Subcutaneous adipose tissue (tissue), 4 donors: ENCODE results near the gene PTBP1. TPM values are rescaled to one million over a fixed set of nuclear protein-coding genes. Genes with fewer than 3 reads are reported as not detected.

ENCODE experiments used
- total RNA-seq, 4 donors: library from RNA; depleted of rRNA; stranded (reverse); fragments of >200 nt; gene quantifications; one replicate each; pipeline ENCODE4 v1.1.0, GENCODE V29; 2016
- TF ChIP-seq, protein P1 (sequence below): fragments of 450-650 bp; IDR thresholded peaks from one replicate; pipeline ENCODE4 v1.5.1; 2016; ENCODE audit warnings: low read depth, mild to moderate bottlenecking, control low read depth, antibody characterized with exemption, moderate library complexity

PTBP1 gene
- total RNA-seq, 4 donors from 2014 or later = 77.5 to 108 (median 87.8) TPM

DNA sequence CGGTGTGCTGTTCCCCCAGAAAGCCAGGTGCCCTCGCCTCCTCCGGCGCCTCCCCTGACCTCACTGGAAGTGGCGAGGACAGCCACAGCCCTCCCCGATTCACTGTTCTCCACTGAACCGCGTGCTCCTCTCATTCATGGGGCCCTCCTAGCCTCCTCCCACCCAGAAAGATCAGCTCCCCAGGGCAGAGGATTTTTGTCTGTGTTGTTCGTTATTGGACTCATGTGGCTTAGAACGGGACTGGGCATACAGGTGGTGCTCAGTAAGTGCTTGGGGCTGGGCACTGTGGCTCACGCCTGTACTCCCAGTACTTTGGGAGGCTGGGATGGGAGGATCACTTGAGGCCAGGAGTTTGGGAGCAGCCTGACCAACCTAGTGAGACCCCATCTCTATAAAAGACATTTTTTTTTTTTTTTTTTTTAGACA is 47.3 kb downstream of the PTBP1 start:
- TF ChIP-seq, protein P1, sequence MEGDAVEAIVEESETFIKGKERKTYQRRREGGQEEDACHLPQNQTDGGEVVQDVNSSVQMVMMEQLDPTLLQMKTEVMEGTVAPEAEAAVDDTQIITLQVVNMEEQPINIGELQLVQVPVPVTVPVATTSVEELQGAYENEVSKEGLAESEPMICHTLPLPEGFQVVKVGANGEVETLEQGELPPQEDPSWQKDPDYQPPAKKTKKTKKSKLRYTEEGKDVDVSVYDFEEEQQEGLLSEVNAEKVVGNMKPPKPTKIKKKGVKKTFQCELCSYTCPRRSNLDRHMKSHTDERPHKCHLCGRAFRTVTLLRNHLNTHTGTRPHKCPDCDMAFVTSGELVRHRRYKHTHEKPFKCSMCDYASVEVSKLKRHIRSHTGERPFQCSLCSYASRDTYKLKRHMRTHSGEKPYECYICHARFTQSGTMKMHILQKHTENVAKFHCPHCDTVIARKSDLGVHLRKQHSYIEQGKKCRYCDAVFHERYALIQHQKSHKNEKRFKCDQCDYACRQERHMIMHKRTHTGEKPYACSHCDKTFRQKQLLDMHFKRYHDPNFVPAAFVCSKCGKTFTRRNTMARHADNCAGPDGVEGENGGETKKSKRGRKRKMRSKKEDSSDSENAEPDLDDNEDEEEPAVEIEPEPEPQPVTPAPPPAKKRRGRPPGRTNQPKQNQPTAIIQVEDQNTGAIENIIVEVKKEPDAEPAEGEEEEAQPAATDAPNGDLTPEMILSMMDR = no peak

DNA sequence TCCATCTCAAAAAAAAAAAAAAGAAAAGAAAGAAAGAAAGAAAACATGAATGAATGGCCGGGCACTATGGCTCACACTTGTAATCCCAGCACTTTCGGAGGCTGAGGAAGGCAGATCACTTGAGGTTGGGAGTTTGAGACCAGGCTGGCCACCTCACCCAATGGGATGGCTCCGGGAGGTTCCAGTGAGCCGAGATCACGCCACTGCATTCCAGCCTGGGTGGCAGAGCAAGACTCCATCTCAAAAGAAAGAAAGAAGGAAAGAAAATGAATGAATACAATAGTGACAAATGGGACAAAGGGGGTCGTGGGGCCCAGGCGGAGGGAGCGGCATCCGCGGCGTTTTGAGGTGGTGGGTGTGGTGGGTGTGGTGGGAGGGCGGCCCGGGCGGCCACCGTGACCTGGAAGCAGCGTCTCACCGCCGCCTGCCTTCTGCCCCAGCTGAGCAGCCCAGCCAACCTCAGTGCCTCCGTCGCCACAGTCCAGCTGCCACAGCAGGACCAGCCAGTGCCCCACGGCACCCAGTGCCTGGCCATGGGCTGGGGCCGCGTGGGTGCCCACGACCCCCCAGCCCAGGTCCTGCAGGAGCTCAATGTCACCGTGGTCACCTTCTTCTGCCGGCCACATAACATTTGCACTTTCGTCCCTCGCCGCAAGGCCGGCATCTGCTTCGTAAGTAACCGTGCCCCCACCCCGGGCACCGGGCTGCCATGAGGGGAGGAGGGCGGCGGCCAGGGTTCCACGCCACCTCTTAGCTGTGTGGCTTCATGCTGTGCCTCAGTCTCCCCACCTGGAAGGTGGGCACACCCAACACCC is 48.7 kb downstream of the PTBP1 start:
- TF ChIP-seq, protein P1 = no peak

DNA sequence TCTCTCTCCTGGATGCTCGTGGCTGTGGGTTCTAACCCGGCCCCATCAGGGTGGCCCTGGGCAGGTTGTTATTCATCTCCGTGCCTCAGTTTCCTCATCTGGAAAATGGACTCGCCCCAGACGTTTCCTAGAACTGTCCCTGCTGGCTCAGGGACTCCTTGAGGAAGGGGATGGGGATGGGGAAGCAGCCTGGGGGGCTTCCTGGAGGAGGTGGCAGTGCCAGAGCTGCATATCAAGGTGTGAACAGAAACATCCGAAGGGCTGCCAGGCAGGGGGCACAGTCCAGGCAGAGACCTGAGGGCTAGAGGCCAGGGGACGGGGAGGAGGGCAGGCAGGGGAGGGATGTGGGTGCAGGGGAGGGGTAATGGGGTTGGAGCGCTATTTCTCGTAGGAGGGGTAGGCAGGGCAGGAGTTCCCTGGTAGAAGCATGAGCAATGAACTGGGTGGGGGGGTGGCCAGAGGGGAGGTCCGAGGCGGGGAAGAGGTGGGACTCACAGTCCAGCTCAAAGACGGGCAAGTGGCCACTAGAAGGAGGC is 51.2 kb downstream of the PTBP1 start:
- TF ChIP-seq, protein P1 = no peak

DNA sequence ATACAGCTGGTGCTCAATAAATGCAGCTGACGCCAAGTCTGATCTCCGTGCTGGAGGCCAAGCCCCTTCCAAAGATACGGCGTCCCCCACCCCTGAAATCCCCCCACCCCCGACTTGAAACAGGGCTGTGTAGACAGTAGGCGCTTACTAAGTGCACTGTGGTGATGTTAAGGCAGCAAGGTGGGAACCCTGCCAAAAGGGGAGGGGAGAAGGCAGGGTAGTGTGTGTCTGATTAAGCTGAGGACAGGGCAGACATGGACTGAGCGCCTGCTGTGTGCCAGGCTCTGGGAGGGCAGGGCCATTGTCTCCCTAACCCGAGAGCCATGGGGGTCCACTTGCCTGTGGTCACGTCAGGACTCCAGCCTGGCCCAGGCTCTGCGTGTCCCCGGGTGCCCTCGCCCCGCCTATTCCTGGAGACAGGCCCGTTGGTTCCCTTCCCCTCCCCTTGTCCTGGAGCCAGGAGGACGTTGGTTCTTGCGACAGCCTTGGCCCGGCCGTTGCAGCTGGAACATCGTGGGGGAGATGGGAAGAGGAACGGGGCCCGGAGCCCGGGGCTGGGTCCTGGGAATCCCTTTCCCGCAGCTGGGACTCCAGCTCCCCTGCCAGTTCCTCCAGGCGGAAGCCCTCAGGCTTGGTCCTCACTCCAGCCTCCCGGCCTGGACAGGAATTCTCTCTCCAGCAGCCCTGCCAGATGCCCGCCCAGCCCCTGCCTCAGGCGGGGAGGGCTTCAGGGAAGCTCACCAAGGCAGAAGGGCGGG is 53.1 kb downstream of the PTBP1 start:
- TF ChIP-seq, protein P1 = no peak

DNA sequence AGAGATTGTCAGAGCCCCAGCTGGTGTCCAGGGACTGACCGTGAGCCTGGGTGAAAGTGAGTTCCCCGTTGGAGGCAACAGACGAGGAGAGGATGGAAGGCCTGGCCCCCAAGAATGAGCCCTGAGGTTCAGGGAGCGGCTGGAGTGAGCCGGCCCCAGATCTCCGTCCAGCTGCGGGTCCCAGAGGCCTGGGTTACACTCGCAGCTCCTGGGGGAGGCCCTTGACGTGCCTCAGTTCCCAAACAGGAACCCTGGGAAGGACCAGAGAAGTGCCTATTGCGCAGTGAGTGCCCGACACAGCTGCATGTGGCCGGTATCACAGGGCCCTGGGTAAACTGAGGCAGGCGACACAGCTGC is 53.7 kb downstream of the PTBP1 start:
- TF ChIP-seq, protein P1 = no peak

DNA sequence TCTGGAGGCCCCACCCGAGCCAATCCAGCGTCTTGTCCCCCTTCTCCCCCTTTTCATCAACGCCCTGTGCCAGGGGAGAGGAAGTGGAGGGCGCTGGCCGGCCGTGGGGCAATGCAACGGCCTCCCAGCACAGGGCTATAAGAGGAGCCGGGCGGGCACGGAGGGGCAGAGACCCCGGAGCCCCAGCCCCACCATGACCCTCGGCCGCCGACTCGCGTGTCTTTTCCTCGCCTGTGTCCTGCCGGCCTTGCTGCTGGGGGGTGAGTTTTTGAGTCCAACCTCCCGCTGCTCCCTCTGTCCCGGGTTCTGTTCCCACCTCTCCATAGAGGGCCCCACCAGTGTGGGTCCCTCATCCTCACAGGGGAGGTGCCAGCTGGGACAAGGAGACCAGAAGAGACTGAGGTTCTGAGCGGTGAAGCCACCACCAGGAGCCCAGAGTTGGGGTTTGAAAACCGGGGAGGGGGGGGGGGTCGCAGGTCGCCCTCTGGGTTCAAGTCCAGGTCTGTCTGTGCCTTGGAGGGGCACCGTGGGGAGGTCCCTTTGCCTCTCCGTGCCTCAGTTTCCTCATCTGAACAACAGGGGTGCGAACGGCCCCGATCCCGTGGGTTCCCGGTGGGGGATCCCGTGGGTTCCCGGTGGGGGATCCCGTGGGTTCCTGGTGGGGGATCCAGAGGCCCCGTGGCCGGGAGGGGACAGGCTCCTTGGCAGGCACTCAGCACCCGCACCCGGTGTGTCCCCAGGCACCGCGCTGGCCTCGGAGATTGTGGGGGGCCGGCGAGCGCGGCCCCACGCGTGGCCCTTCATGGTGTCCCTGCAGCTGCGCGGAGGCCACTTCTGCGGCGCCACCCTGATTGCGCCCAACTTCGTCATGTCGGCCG is 55.1 kb downstream of the PTBP1 start, which contains the start of gene ELANE:
TSS of gene ELANE (plus strand) at position 168 of the 878 bp plus-strand sequence. CDS start at position 194, 26 bp downstream.
- TF ChIP-seq, protein P1 = no peak
